Measurements from ENCODE around the gene ATL1.
A peak's percentile ranks its signal among the peaks of the same experiment; 100 is the strongest.
"Not testable (repeated sequence)": the region's sequence is repeated elsewhere in the genome, so short reads cannot be mapped to it uniquely, and the experiment has no call there.

ATL1 gene

DNA sequence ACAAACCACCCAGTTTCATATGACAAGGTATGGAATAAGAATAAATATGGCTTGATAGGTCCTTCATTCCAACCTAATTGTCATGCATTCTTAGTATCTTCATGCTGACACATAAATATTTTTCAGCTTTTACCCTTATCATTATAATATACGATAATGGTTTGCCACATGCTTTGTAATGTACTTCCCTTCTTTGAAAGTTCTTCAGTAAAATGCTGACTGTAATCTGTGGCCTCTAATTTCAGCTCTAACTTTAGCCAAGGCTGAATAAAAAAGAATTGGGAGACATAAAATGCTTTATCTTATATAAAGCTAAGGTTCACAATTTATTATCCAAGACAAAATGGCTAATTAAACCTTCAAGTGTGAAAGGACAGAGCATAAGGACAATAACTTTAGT lies 24.9 kb upstream of the ATL1 start:
- DNase-seq (ENCODE audit: low read depth), result no peak

DNA sequence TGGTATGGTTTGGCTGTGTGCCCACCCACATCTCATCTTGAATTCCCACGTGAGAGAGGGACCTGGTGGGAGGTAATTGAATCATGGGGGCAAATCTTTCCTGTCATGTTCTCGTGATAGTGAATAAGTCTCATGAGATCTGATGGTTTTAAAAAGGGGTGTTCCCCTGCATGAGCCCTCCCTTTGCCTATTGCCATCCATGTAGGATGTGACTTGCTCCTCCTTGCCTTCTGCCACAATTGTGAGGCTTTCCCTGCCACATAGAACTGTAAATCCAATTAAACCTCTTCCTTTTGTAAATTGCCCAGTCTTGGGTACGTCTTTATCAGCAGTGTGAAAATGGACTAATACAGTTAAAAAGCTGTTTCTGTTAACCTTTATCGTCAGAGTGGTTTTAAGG lies 21.9 kb upstream of the ATL1 start:
- not testable (repeated sequence) for DNase-seq (ENCODE audit: low read depth)

DNA sequence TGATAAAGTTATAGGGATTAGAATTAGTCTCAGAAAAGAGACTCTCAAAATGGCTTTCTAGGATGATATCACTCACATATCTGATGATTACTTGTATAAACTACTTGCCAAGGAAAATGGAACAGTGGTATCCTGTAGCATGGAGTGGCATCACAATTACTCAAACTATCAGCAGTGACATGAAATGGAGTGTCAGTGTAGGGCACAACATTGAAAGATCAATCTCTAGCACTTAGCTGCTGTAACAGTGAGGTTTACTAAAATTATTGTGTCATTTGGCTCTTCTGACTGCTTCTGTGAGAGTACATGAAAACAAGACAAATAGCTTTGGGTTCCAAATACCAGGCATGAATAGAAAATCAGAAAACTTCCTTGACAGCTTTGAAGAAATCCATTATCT lies 20.9 kb upstream of the ATL1 start:
- no peak for DNase-seq (ENCODE audit: low read depth)

DNA sequence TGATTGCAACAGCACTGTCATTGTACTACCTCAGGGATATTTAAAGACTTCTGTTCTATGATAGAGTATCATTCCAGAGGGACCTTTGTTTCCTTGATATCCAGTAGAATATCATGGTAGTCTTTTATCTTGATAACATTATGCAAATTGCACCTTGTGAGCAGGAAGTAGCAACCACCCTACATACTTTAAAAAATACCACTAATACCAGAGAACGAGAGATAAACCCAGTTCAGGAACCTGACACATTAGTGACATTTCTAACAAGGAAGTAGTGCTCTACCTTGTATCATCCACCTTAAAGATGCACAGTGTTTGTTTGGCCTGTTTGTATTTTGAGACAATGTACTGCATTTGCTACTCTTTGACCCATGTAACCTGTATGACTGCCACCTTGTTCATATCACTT lies 18.8 kb upstream of the ATL1 start:
- DNase-seq (ENCODE audit: low read depth), result no peak

DNA sequence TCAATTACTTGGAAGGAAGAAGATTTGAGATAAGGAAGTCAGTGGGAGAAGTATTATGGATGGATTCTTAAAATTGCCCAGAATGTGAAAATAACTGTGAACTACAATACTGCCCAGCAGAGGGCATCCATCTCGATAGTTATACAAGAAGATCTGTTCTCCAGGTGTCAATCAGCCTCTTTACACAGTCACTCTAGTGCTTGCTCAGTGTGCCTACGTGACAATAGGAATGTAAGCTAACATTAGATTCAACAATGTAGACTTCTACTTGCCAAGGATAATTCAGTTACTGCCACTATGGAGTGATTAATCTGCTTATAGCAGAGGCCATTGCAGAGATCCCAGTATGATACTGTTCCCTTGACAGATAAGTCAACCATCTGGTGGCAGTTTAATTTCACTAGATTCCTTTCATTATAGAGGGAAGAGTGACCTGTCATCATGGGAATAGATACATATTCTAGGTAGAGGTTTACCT lies 17.0 kb upstream of the ATL1 start:
- DNase-seq (ENCODE audit: low read depth), result peak; percentile 65

DNA sequence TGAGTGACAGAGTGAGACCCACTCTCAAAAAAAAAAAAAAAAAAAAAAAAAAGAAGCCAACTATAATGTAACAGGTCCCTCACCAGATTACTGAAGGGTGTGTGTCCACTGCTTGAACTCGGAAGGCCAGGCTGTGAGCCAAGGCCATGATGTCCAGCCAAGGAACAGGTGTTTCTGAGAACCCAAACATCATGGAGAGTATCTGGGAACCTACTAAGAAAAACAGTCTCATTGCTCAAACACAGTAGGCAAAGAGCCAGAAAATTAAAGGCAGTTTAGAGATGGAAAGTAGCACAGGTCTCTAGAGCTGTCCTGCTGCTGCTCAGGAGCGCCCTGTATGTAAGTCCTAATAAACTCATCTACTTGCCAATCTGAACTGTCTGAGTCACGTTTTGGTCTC lies 15.0 kb upstream of the ATL1 start:
- DNase-seq (ENCODE audit: low read depth), result no peak

DNA sequence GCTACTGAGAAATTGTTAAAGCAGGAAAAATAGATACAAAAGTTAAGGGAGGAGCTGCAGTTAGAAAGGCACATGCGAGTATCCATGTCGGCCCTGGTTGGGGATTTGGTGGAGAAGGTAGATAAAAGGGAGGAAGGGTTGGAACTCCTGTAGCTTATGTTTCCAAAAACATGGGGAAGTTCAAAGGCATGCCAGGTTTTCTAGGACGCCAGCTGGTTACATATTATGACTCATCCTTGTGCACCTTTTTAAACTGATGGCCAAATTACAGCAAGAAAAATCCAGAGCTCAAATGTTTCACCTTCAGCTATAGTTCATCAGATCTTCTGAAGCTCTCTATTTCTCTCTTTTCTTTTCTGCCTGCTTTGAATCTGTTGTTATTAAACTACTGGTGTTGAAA lies 14.3 kb upstream of the ATL1 start:
- no peak for DNase-seq (ENCODE audit: low read depth)

DNA sequence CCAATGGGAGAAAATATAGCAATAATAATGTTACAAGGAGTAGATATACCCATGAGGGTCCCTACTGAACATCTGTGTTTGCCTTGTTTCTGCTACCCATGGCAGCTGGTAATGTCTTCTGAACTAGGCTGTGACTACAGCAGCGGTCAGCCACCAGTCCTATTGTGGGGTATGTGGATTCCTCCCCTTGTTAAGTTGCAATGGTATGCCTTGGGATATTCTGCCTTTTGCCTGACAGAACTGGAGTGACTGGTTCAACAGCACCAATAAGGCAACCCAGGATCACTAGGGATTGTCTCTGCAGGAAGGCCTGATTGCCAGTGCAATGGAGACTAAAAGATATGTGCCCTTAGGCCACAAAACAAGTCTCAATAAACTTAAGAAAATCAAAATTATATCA lies 9.7 kb upstream of the ATL1 start:
- DNase-seq (ENCODE audit: low read depth), result no peak

DNA sequence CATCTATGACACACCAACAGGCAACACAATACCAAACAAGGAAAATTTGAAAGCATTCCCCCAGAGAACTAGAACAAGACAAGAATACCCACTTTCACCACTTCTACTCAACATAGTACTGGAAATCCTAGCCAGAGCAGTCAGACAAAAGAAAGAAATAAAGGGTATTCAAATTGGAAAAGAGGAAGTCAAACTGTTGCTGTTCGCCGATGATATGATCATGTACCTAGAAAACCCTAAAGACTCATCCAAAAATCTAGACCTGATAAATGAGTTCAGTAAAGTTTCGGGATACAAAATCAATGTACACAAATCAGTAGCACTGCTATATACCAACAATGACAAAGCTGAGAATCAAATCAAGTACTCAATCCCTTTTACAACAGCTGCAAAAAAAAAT lies 8.1 kb upstream of the ATL1 start:
- no peak for DNase-seq (ENCODE audit: low read depth)

DNA sequence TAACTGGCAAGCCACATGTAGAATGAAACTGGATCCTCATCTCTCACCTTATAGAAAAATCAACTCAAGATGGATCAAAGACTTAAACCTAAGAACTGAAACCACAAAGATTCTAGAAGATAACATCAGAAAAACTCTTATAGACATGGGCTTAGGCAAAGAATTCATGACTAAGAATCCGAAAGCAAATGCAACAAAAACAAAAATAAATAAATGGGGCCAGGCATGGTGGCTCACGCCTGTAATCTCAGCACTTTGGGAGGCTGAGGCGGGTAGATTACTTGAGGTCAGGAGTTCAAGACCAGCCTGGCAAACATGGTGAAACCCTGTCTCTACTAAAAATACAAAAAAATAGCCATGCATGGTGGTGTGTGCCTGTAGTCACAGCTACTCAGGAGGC lies 7.1 kb upstream of the ATL1 start:
- not testable (repeated sequence) for DNase-seq (ENCODE audit: low read depth)

DNA sequence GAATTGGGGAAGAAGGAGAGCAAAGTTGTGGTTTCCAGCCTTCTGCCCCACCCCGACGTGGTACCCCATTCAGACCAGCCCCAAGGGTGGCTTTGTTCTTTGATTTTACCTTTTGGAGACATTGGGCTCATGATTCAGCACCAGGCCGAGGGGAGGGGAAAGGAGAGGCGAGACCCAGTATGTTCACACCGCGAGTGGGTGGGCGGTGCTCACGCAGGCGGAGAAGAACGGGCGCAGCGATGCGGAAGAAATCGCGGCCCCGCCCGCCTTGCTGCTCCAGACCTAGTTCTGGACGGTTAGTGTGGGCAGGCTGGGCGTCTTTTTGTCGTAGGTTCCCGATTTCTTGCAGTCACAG lies 963 bp downstream of the ATL1 start:
- DNase-seq (ENCODE audit: low read depth), result peak; percentile 76

DNA sequence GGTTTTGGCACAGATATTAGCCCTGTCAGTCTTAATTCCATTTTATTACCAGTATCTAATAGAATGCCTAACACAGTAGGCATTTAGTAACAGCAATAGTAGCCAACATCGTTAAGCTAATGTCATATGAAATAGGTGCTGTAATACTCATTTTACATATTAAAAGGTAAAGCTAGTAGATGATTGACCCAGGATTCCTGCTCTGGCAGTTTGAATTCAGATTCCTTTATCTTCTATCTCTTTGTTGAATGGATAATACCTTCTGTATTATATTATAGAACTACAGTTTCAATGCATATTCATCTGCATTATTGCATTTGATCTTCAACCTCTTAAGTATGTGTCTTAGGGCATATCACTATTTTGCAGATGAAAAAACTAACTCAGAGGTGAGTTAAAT lies 2.9 kb downstream of the ATL1 start:
- no peak for DNase-seq (ENCODE audit: low read depth)

DNA sequence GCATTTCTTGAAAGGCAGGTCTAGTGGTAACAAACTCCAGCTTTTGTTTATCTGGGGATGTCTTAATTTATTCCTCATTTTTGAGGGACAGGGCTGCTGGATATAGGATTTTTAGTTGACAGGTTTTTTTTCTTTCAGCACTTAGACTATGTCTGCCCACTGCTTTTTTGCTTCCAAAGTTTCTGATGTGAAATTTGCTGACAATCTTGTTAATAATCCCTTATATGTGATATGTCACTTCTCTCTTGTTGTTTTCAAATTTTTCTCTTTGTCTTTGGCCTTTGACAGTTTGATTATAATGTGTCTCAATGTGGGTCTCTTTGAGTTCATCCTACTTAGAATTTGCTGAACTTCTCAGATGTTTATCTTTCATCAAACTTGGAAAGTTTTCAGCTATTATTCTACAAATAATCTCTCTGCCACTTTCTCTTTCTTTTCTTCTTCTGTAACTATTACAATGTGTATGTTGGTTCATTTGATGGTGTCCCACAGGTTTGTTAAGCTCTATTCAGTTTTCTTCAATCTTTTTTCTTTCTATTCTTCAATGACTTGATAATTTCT lies 9.8 kb downstream of the ATL1 start:
- DNase-seq (ENCODE audit: low read depth), result no peak

DNA sequence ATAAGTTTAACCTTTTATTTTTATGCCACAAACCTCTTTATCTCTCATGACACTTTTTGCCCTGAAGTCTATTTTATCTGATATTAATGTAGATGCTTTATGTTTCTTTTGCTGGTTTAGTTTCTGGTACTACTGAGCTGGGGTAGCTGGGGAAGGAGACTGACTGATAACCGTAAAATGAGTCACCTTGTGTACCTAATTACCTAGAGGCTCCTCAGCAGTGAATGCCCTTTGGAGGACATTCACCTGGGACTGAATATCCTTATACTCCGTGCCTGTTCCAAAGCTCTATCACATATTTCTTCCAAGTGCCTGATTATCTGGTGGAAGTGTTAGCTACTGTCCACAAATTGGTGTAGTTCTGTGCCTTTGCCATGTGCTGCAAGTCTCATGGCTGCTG lies 13.9 kb downstream of the ATL1 start:
- DNase-seq (ENCODE audit: low read depth), result no peak

DNA sequence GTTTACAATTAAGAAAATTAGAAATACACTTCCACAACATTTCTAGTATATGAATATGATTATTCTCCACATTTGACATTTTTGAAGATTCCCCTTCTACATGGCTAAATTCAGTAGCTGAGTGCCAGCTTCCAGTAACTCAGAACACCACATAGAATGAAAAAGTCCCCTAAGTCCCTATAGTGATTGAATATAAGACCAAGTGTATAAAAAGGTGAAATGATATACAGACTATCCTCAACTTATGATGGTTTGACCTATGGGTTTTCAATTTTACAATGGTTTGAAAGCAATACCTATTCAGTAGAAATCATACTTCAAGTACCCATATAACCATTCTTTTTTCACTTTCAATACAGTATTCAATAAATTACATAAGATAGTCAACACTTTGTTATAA lies 15.8 kb downstream of the ATL1 start:
- no peak for DNase-seq (ENCODE audit: low read depth)

DNA sequence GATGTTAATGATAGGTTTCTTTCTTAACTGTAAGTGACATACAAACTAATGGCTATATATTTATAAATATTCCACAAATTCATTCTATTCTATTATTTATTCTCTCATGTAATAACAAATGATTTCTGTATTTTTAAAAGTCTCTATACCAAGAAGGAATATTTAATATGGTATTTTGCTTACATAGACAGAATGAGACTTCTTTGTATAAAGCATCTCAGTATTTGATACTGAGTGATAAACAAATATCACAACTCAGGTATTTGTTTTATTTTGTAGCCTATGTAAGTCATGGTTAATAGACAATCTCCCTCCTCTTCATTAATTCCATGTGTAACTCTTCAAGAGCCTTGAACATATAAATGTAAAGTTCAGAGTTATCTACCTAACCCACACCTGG lies 18.0 kb downstream of the ATL1 start:
- no peak for DNase-seq (ENCODE audit: low read depth)

DNA sequence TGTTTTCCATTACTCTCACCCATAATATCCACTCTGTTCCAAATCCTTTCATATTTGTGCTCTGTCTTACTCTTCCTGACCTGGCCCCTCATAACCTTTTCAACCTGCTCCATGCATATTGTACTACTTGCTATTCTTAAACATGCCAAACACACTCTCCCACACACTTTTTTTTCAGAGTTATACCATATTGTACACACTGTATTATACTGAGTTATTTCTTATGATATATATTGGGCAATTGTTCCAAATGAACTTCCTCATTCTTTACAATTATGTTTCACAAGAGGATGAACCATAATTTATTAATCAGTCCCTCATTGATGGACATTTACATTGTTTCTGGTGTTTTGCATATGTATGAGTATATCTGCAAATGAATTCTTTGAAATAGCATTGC lies 18.5 kb downstream of the ATL1 start:
- DNase-seq (ENCODE audit: low read depth), result no peak

DNA sequence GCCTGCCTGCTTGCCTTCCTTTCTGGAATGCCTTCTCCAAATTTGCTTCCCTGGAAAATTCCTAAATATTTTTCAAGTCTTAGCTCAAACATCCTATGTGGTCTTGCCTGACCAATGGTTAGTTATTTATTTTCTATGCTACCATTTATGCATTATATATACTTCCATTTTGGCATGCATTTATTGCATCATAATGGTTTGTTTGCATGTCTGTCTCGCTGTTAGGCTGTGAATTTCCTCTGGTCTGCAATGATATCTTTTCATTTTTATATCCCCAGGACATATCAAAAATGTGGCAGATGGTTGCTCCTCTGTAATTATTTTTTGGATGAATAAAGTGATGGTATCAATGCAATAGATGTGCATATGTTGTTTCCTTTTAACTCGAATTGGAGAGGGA lies 30.5 kb downstream of the ATL1 start:
- no peak for DNase-seq (ENCODE audit: low read depth)

DNA sequence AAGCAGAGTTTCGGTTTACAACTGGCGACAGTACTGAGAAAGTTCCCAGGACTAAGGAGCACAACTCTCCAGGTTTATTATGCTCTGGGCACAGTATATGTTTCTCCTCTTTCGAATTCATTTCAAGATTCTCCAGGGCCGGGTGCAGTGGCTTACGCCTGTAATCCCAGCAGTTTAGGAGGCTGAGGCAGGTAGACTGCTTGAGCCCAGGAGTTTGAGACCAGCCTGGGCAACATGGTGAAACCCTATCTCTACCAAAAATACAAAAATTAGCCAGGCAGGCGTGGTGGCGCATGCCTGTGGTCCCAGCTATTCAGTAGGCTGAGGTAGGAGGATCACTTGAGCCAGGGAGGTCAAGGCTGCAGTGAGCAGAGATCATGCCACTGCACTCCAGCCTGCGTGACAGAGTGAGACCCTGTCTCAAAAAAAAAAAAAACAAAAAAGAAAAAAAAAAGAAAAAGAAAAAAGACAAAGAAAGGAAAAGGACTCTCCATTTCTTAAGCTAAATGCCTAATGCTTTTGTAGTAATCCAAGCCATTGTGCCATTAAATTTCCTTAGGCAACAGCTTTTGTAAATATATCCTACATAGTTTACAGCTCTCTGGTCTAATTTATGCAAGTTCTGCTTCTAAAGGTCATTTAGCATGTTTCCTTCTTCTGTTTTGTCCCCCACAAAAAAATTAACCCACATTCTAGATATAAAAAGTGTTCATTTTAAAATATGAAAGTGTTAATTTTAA lies 34.8 kb downstream of the ATL1 start:
- DNase-seq (ENCODE audit: low read depth), result no peak

DNA sequence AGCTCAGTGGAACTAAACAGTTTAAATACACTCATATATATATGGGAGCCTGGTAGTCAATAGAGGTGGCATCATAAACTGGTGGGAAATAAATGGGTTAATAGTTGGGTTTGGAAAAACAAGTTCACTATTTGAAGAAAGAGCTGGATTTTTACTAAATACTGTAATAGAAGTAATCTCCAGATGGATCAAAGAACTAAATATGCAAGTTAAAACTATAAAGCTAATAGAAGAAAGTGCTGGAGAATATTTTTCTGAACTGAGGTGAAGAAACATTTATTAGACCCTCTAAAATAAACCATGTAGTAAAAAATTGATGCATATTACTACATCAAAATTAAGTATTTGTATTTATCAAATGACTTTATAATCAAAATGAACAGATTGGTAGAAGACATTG lies 38.8 kb downstream of the ATL1 start:
- no peak for DNase-seq (ENCODE audit: low read depth)

DNA sequence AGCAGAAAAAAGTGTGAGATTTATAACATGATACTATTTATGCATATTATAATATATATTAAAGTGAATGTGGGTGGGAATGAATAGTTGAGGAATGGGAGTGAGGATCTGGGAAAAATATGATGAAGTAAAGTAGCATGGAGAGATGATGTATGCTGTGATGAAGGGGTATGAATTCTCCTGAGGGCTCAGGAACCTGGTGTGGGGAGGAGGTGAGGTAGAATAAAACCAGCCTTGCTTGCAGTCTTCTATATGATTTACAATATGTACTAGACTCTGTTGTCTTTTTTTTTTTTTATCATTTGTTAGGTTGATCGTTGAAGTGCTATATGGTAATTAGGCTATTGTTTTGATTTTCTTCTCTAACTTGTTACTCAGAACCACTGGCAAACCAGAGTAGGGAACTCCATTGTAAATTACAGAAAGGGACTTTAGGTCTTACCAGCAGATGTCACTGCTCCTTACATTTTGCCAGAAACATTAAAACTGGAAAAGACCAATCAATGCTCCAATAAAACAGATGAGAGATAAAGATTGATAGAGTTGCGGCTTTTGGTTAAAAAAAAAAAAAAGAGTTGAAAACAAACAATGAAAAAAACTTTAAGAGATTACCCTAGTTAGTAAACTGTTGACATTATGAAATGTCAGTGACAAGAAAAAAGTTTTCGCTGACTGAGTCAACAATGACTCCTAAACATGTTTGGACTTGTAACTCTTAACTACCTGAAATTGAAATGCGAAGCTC lies 39.9 kb downstream of the ATL1 start:
- DNase-seq (ENCODE audit: low read depth), result peak; percentile 57

DNA sequence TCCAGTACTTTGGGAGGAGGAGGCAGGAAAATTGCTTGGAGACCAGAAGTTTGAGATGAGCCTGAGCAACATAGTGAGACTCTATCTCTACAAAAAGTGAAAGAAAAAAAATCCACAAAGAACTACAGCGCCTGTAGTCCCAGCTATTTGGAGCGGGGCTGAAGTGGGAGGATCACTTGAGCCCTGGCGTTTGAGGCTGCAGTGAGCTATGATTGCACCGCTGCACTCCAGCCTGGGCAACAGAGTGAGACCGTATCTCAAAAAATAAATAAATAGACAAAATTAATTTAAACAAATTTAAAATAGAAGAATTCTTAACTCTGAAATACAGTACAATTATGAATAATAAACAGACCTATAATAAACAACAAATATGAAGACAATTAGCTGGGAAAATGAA lies 40.9 kb downstream of the ATL1 start:
- peak; percentile 46 for DNase-seq (ENCODE audit: low read depth)

DNA sequence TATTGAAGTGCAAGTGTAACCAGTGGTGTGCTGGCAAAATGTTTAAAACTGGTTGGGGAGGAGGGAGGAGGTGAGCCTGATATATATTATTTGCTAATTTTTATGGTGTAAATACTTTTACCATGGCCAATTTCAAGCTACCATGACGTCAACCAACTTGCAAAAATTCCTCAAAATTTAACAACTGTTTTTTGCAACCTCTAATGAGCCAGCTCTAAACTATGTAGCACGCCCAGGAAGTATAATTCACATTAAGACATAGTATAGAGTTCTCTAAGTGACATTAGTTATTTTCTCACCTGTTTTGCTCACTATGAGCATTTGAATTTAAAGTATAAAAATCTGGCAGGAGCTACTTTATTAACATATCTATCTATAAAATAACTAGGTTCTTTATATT lies 41.4 kb downstream of the ATL1 start:
- peak; percentile 56 for DNase-seq (ENCODE audit: low read depth)

DNA sequence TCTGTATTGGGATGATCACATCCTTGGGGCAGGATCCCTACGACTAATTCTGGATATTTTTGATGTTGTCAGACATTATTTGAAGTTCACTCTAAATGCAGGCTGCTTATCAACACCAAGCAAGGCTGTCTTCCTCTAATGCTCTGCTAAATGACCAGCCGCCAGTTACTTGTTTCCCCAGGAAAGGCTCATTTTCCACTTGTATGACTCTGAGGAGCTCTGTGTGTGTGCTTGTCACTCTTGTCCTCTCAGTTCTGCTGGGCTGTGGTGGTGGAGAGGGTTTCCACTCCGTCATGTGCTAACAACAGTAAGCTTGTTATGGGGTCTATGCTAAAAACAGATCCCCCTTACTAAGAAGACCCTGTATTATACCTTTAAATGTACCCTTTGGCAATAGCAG lies 42.1 kb downstream of the ATL1 start:
- DNase-seq (ENCODE audit: low read depth), result no peak

Data from iris pigment epithelial cell (primary cell).